B cell (primary cell): Measurements from ENCODE around the gene TOP2A.

Source experiments
- EZH2 ChIP-seq: IDR thresholded peaks from 2 replicates; pipeline ENCODE4 v1.6.1; 2012; ENCODE audit warnings: borderline replicate concordance, low read depth, mild to moderate bottlenecking, moderate library complexity, low read length; ENCODE audit not compliant: insufficient read depth, poor library complexity, severe bottlenecking
- TF ChIP-seq, protein P1 (sequence below): fragments of 200-600 bp; IDR thresholded peaks from one replicate; pipeline ENCODE4 v1.8.0; 2022; ENCODE audit warnings: antibody characterized with exemption, mild to moderate bottlenecking

DNA sequence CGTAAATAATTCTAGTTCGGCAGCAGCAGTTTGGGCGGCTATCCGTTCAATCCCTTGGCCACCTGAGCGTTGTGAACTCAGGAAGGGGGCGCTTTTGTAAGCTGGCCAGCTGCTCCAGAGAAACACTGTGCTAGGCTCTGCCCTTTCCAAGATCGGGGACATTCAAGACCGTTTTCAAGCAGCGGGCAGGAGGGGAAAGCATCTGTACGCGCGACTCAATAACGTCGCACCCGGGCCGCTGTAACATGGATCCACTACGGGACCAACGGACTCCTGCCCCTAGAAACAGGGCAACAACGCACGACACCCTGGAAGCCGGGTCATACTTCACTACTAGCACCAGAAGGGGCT, 463 bp downstream of the TOP2A start:
- TF ChIP-seq, protein P1, sequence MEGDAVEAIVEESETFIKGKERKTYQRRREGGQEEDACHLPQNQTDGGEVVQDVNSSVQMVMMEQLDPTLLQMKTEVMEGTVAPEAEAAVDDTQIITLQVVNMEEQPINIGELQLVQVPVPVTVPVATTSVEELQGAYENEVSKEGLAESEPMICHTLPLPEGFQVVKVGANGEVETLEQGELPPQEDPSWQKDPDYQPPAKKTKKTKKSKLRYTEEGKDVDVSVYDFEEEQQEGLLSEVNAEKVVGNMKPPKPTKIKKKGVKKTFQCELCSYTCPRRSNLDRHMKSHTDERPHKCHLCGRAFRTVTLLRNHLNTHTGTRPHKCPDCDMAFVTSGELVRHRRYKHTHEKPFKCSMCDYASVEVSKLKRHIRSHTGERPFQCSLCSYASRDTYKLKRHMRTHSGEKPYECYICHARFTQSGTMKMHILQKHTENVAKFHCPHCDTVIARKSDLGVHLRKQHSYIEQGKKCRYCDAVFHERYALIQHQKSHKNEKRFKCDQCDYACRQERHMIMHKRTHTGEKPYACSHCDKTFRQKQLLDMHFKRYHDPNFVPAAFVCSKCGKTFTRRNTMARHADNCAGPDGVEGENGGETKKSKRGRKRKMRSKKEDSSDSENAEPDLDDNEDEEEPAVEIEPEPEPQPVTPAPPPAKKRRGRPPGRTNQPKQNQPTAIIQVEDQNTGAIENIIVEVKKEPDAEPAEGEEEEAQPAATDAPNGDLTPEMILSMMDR: no peak
- no peak for TF ChIP-seq EZH2
